Fibroblast of skin of right quadriceps (primary cell): Measurements from ENCODE around the gene AFG1L.
A peak's percentile ranks its signal among the peaks of the same experiment; 100 is the strongest.
"Not testable (repeated sequence)": the region's sequence is repeated elsewhere in the genome, so short reads cannot be mapped to it uniquely, and the experiment has no call there.

Experiments
- DNase-seq: peaks from one replicate; pipeline ENCODE4 v3.0.0-alpha.2; 2013

The AFG1L gene

DNA sequence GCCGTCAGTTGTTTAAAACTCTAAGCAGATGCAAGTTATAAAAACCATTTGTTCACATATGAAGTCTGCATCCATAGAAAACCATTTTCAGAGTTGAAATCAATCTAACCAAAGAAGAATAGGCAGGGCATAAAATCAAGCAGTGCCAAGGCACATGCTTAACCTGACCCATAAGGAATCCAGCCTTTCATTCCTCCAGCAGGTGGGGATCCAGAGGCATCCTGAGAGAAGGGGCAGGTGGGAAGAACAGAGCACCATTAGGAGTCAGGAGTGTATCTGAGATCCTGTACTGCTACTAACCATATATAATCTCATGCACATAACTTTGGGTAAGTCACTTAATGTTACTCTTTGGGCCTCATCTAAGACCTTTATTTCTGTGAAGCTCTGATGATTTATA is 236.5 kb downstream of the AFG1L start:
- no peak for DNase-seq

DNA sequence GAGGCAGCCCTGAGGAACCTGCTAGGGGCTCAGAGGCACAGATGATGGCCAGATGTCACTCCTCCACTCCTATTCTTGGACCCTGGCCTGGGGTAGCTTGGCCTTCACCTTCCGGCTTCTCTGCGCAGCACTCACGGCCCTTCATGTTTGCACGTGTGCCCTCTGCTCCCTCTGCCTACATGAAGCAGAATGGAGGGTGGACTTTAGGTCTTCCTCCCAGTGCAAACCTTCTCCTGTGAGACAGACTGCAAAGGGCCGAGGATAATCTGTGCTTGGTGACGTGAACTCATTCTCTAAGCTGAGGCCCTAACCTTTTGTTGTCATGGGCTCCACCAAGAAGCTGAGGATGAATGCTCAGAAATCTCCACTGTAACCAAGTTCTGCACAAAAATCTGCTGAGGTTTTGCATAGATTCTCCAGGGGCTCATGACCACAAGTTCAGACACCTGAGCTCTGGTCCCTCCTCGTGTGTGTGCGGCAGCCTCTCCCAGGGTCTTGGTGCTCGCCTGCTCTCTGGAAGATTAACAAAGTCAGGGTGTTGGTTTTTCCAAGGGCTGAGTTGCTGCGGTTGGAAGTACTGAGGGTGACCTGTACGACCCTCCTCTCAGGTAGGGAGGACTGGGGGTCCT is 240.4 kb downstream of the AFG1L start:
- no peak for DNase-seq

DNA sequence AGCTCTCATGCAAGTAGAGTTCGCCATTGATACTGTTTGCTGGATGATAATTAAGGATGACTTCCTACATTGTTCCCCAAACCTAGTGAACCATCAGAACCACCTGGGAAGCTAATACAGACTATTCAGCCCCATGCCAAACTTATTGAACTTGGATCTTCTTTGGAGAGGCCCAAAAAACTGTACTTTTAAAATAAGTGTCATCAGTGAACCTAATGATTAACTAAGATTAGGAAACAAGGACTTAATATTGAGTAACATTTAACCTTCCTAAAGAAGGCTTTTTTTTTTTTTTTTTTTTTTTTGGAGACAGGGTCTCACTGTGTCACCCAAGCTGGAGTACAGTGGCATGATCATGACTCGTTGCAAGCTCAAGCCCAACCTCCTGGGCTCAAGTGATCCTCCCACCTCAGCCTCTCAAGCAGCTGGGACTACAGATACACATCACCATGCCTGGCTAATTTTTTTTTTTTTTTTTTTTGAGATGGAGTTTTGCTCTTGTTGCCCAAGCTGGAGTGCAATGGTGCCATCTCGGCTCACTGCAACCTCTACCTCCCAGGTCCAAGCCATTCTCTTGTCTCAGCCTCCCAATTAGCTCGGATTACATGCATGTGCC is 241.2 kb downstream of the AFG1L start:
- DNase-seq: not testable (repeated sequence)

DNA sequence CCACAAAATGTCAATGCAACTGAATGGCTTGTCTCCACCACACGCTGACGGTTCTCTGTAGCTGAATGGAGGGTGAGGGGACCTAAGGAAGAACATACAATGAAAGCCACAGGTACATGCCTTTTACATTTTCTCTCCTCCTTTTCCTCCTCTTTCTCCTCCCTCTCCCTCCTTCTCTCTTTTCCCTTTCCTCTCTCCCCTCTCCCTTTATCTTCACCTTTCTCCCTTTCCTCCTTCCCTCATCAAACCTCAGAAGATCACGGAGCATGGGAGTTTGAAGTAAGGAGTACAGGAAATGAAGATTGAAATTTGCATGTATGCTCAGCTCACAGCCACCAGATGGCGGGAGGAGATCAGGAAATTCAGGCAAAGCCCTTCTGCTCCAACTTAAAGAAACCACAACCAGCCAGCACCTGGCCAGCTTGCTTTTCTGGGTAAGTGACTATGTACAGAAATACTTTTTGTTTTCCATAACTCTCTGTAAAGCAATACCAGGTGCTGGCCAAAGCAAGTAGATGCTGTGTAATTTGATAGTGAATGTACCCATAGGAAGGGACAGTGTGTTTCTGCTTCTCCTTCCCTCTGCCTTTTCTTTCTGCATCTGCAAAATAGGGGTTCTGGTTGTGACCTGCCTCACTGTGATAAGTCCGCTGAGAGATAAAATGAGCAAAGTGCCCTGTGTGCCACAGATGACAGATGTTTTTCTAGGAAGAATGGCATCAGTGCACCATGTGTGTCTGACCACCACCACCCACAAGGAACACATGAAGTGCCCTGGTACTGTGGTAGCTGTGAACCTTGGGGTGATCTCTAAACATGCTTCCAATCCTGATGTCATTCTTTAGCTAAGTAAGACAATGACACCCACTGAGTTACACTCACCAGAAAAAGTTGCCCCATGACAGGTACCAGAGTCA is 247.2 kb downstream of the AFG1L start:
- peak; percentile 74 for DNase-seq

DNA sequence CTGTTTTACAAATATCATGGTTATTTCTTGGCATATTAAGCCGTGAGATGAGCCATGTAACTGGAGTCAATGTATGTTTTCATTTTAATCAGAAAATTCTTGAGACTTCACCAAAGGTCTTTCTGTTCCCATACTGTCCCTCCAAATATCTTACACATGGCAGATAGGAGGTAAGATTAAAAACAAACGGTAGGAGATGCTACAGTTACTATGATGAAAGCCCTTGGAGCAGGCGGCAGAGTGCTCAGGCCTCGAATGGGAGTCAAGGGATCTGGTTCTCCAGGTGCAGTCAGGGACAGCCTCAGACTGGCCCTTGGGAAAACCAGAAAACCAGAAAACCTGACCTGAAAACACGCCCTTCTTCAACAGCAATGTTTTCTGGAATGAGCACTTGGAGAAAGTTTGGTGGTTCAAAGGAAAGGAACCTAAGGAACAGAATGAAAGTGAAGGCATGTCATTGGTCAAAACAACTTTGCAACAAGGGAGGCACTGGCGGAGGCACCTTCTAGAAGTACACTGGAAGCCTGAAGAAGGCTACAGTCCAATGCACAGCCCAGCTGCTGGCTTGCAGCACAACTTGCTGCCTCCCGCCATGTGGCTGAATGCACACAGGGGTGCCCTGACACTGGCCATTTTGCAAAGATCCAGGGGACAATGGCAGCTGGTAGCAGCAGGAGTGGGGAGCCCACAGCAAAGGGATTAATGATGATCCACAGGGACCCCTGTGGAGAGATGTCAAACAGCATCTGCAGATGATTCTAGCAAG is 248.5 kb downstream of the AFG1L start:
- DNase-seq: no peak

DNA sequence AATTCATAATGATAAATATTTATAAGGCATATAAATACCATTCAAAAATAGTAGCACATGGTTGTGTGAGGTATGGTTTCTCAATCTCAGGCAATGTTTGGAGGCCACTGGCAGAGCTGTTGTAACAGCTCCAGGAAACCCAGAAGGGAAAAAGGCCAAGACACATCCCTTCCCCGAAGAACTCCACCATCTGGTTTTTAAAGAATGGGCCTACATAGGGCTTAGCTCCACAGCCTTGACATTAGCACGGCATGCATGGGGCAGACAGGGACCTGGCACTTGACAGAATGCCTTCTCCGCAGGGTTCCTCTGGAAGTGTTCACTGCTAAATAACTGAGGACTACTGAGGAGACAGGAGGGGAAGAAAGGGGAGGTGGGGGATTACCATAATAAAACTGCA is 249.8 kb downstream of the AFG1L start:
- peak; percentile 19 for DNase-seq

DNA sequence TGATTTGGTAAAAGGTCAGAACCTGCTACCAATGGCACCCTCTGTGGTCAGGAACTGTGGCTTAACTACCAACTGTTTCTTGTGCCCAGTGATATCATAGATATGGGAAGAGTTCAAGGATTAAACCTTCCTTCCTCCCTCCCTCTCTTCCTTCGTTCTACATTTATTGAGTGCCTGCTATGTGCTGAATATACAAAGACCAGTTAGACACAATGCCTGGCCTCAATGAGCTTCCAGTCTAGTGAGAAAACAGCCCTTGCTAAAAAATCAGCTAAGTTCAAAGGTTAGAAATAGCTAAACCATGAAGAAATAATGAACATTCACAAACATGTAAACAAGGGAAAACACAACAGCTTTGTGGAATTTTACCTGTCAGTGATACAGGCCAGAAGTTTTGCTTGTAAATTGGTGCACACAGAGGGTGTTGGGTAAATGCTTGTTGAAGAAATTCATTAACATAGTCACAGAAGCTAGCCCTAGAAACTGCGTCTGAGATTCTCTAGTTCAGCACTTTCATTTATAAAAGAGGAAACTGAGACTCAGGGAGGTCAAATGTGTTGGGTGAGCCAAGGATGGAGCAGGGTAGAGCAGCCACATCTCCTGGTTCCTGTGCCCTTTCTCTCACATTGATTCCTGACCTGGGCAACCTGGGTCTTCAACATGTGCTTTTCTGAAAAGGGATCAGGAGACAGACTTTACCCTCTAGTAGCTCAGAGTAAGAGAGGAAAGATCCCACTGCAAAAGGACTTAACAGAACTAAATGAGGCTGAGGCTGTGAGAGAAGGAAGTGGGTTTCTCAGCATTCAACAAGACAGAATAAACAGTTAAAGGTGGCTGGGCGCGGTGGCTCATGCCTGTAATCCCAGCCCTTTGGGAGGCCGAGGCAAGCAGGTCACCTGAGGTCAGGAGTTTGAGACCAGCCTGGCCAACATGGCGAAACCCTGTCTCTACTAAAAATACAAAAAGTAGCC is 251.5 kb downstream of the AFG1L start:
- DNase-seq: no peak

DNA sequence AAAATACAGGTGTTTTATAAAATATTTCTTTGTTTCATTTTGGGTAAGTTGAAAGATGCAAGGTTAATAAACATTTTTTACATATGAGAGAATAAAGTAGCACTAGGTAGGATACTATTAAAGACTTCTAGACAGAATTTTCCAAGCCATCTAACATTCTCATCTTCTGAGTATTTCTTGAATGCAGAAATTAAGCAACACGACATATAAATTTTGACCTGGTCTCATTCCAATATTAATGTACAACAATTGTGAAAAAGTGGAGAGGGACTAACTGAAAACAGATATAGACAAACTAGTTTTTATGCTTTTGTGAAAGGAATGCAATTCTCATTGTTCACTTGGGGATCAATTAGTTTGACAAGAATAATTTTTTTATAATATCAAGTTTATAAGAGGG is 254.4 kb downstream of the AFG1L start:
- no peak for DNase-seq

DNA sequence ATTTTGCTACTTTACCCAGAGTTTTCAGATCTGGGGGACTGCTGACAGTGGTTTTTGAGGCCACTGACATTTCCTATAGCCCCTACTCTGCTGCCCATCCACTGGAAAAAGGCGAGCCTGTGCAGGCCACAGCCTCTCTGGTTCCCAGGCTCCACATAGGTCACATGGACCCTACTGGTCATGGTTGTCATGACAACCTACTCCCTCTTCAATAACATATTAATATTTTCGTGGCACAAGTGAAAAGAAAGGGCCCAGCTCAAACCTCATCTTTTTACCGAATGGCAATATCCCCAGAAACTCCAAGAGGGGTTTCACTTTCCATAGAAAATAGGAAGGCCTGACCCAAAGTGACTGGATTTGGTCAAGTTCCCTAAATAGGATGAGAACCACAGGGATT is 254.9 kb downstream of the AFG1L start:
- no peak for DNase-seq

DNA sequence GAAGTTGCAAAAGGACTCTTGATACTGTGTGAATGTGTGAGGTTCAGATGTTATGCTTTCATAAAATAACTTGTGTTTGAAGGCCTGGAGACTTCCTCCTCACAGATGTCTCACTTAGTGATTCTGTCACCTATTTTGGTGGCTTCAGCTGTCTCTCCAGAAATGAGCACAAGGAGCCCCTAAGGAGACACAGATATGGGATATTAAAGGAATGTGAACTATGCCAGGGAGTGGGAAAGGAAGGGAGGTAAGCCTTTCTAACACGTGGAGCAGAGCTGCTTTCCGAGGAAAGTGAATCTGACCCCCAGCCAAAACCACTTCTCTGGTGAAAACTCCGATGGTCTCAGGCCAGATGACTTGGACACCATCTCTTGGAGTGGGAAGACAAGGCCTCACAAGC is 255.4 kb downstream of the AFG1L start:
- no peak for DNase-seq

DNA sequence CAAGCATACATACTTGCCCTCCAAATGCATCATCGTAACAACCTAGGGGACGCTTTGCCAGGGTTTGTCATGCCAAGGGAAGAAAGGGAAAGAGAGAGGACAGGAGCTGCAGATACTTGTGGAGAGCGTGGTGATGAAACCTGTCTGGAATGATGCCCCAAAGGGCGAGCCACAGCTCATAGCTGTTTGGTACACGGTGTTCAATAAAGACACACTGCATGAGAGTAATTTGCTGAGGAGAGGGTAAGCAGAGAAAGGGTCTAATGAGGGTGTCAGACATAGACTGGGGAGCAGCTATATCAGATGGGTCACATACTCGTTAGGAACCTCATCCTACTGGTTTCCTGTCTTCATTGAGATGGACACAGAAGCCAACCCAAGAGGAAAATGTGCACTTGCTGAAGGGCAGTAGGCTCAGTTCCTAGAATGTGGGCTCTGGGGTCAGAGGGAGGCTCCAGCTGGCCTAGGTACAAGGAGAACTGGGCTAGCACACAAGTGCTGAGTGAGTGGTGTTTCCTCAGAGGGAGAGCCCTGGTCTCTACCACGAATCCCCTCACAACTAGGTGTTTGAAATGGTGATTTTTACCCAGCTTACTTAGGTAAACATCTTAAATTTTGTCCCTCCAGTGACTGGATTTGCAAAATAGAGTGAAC is 260.7 kb downstream of the AFG1L start:
- no peak for DNase-seq

DNA sequence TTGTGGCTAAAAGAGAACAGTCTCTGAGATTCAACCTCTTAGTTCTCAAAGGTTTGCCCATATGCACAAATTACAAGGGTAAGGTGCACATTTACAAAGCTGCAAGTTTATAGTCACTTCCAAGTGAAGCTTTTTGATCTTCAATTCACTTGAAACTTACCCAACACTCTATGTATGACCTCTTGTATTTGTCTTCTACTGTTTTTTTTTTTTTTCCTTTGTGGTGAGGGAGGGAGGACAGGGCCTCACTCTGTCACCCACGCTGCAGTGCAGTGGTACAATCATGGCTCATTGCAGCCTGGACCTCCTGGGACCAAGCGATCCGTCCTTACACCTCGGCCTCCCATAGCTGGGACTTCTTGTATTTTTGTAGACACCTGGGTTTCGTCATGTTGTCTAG is 261.4 kb downstream of the AFG1L start:
- no peak for DNase-seq

DNA sequence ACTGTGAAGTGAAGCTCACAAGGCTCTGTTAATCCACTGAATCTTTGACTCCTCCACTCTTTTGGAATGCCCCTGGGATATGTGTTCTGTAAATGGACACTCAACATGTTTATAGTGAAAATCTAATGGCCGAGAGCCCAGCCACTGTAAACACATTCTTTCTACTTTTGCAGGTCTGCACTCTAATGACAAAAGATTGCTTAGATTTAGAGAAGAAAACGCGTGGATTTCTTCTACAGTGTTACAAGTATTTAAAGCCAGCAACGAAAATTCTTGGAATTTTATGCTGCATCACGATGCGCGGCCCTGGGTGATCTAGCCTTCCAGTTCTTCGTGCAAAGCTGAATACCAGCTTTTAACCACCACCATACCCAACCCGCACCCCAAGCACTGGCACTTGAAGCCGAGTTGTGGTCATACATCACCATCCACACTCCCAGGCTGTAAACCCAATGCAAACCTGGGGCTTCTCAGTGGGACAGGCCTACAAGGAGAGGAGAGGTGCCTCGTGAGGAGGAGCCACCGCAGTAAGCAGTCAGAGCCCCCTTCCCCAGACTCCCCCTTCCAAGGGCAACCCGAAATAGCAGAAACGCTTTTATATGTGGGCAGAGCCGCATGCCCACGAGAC is 262.1 kb downstream of the AFG1L start:
- peak; percentile 19 for DNase-seq

DNA sequence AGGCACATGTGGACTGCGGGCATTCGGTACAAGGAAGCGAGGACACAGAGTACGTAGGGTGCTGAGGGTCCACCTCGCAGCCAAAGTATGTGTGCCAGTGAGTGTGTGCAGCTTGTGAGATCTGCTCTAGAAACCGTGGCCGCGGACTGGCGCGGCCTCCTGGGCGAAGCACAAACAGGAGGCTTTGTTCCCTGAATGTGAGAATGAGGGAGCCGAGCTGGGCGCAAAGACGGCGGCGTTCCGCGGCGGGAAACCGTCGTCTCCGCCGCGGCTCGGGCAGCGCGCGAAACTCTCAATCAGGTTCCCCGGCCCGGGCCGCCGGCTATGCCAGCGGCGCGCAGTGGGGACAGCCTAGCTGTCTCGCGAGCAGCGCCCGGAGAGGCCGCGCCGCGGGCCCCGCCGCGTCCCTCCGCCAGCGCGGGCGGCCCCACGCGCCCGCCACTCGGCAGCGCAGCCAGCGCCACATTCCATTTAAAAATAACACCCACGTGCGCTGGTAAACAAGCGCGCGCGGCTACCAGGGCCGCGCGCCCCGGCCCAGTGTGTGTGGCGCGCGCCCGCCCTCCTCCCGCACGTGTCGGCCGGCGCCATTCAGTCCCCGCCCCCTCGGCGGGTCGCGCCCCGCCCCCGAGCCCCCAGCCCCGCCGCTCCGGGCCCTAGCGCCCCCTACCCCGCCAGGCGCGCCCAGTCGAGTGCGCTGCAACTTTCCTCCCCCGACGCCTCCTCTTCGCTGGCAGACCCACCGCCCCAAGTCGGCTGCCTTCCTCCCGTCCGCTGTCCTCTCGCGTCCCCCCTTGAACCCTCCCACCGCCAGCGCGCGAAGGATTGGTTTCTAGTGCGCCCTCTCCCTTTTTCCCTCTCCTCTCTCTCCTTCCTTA is 262.9 kb downstream of the AFG1L start:
- peak; percentile 67 for DNase-seq

DNA sequence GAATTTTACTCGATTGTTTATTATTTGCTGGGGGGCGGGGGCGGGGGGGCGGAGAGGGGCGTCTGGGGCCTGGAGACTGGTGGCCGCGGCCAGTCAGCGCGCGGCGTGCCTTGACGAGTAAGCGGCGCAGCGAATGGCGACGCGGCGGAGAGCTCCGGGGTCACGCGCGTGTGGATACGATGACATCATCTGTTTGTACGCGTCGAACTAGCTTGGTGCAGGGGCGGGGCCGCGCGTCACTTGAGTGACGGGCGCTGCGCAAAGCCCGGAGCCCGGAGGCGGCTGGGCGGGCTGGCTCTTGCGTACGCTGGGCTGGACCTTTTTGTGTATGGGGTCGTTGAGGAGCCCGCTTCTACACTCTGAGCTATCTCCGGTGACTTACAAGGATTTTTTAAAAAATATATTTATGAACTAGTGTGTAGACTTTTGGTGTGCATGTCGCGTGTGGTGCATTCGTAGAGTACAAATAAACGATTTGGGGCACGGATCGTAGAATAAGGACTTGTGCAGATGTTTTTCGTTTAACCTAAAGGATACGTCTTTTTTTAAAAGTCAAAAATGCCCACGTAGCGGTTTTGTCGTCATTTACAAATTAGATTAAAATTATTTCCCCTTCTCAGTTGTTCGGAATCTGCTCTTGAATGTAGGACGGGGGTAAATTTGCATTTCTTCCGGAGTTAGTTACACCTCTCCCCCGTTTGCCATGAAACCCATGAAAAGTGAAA is 263.7 kb downstream of the AFG1L start:
- DNase-seq: peak; percentile 99

DNA sequence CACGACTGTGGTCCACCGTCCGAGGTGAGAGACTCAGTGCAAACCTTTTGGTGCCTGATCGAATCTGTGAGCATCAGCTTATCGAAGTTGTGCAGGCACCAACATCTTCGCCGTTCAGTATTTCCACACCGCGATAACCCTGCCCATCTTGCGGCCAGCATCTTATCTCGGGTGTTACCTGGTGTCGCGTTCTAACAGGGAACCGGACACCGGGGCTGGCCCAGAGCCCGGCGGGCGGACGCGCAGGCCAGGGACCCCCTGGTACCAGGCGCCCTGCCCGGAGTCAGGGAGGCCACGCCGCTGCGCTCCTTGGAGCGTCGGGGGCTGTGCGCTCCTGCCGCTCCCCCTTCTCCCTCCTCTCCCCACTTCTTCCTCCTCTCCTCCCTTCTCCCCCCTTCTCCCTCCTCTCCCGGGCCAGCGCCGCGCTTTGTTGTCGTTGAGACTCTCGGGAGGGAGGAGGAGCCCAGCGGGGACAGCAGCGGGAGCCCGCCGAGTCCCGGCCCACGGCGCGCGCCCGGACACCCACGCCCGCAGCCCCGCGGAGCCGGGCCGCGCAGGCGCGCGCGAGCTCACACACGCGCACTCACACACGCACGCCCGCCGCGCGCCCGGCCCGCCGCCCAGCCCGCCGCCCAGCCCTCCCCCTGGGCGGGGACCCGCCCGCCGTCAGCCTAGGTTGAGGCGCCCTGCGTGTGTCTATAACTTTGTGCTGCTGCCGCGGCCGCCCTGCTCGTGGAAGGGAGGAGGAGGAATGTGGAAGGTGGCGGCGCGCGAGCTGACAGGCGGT is 264.4 kb downstream of the AFG1L start:
- peak; percentile 87 for DNase-seq

DNA sequence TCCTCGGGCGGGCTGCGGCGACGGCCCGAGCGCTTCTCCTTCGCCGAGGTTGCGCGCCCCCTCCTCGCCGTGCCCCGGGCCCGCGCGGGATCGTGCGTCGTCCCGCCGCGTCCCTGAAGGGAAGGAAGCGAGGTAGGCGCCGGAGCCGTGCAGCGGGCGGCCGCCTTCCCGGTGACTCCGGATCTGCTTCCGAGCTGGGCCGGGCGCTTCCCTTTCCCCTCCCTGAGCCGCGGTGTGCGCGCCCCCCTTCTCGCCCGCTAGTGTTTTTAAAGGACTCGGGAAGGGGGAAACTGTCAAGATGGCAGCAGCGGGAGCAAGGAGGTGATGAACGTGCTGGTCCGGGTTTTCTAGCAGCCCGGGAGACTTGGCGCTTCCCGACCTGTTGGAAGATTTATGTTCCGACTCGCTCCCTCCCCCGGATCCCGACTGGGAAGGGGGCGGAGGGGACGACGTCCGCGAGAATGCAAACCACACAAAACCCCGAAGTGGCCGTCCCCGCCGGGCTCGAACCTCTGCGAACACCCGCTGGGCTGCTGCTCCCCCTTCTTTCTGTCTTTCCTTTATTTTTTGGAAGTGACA is 265.1 kb downstream of the AFG1L start:
- DNase-seq: peak; percentile 88
